ENCODE data around the gene GRIN2A.

Gene GRIN2A

GRCh38 chr16:9867176-9867575 is 315.1 kb downstream of the GRIN2A start:
- TF ChIP-seq POU6F1 (CRISPR knock-in tag; IDR thresholded peaks at IDR 0.05; ENCODE audit: borderline replicate concordance, low read depth) = no peak
- TF ChIP-seq RARB (CRISPR knock-in tag; IDR thresholded peaks at IDR 0.05) = no peak
- TF ChIP-seq PATZ1 (CRISPR knock-in tag; IDR thresholded peaks at IDR 0.05; ENCODE audit: borderline replicate concordance) = no peak
- TF ChIP-seq TOX (CRISPR knock-in tag; IDR thresholded peaks at IDR 0.05; ENCODE audit: borderline replicate concordance) = no peak
- TF ChIP-seq GLIS3 (CRISPR knock-in tag; IDR thresholded peaks at IDR 0.05) = no peak
- TF ChIP-seq TSHZ2 (CRISPR knock-in tag; IDR thresholded peaks at IDR 0.05) = no peak
- TF ChIP-seq BACH2 (CRISPR knock-in tag; IDR thresholded peaks at IDR 0.05; ENCODE audit: borderline replicate concordance) = no peak
- ATAC-seq = no peak

GRCh38 chr16:9864461-9864860 is 317.8 kb downstream of the GRIN2A start:
- TF ChIP-seq TOX (CRISPR knock-in tag; IDR thresholded peaks at IDR 0.05; ENCODE audit: borderline replicate concordance) (no peak), ZNF8 (CRISPR knock-in tag; IDR thresholded peaks at IDR 0.05) (no peak), ARNTL (CRISPR knock-in tag; IDR thresholded peaks at IDR 0.05; ENCODE audit: borderline replicate concordance, low read depth) (no peak), ZNF70 (CRISPR knock-in tag; IDR thresholded peaks at IDR 0.05) (no peak), ISL1 (CRISPR knock-in tag; IDR thresholded peaks at IDR 0.05) (no peak), ZFP3 (CRISPR knock-in tag; IDR thresholded peaks at IDR 0.05) (no peak), GLIS3 (CRISPR knock-in tag; IDR thresholded peaks at IDR 0.05) (no peak), CSDC2 (CRISPR knock-in tag; IDR thresholded peaks at IDR 0.05) (no peak), ZNF565 (CRISPR knock-in tag; conservative IDR thresholded peaks at IDR 0.05; ENCODE audit: low read depth) (no peak), ZC3H10 (CRISPR knock-in tag; IDR thresholded peaks at IDR 0.05) (no peak), CSRNP3 (CRISPR knock-in tag; IDR thresholded peaks at IDR 0.05) (no peak), TSHZ2 (CRISPR knock-in tag; IDR thresholded peaks at IDR 0.05) (no peak), PATZ1 (CRISPR knock-in tag; IDR thresholded peaks at IDR 0.05; ENCODE audit: borderline replicate concordance) (no peak), RARB (CRISPR knock-in tag; IDR thresholded peaks at IDR 0.05) (no peak), OSR1 (CRISPR knock-in tag; IDR thresholded peaks at IDR 0.05) (no peak), CREB5 (CRISPR knock-in tag; IDR thresholded peaks at IDR 0.05; ENCODE audit: low read depth) (no peak), SNAI2 (CRISPR knock-in tag; IDR thresholded peaks at IDR 0.05) (no peak)
- no peak for ATAC-seq

All from SK-N-SH treated with all-trans-retinoic acid at 6 μM for 48 hours (cell line).